Common myeloid progenitor, CD34-positive (primary cell): ENCODE measurements around the gene SLC17A9.

Experiments used
- CTCF ChIA-PET: fragments of 350-600 bp; sonication (Branson Sonifier 250); formaldehyde crosslinking; loops from one replicate; lab custom pipeline; 2021; ENCODE audit warnings: antibody characterized with exemption; lab: Charles Lee
- POLR2A ChIA-PET: fragments of 350-600 bp; sonication (Branson Sonifier 250); formaldehyde crosslinking; loops from one replicate; lab custom pipeline; 2021; ENCODE audit warnings: antibody characterized with exemption; lab: Charles Lee
- DNase-seq, 3 donors: peaks; one replicate each; pipeline versions ENCODE4 v3.0.0 to v3.0.0-alpha.2; 2013
- H3K27ac ChIP-seq, 2 experiments: 1 replicate in 1 of 2; 2 replicates in 1 of 2; pipeline ENCODE4 v1.7.0; 2013; ENCODE audit warnings: inconsistent platforms in 2 of 2, low read length in 2 of 2, mild to moderate bottlenecking in 2 of 2, low read depth in 1 of 2, moderate library complexity in 1 of 2; ENCODE audit not compliant: severe bottlenecking in 2 of 2, insufficient read depth in 1 of 2, poor library complexity in 1 of 2
- H3K27me3 ChIP-seq, 5 experiments: replicated peaks in 2 of 5; 1 replicate in 3 of 5; 2 replicates in 2 of 5; pipeline versions ENCODE4 v1.6.1 to v1.7.0; 2013; ENCODE audit warnings: low read length in 4 of 5, mild to moderate bottlenecking in 2 of 5, moderate library complexity in 2 of 5, inconsistent platforms in 1 of 5; ENCODE audit not compliant: insufficient read depth in 5 of 5, control insufficient read depth in 4 of 5
- H3K36me3 ChIP-seq, 4 experiments: 1 replicate in 2 of 4; 2 replicates in 2 of 4; pipeline versions ENCODE4 v1.6.1 to v1.7.0; 2013; ENCODE audit warnings: low read length in 3 of 4, control low read depth in 1 of 4, mild to moderate bottlenecking in 1 of 4; ENCODE audit not compliant: control insufficient read depth in 4 of 4, insufficient read depth in 4 of 4
- H3K4me1 ChIP-seq, 4 experiments: 1 replicate in 3 of 4; 2 replicates in 1 of 4; pipeline versions ENCODE4 v1.6.1 to v1.7.1; 2013; ENCODE audit warnings: low read length in 3 of 4, mild to moderate bottlenecking in 3 of 4, control low read depth in 1 of 4, inconsistent platforms in 1 of 4, moderate library complexity in 1 of 4; ENCODE audit not compliant: control insufficient read depth in 4 of 4, insufficient read depth in 4 of 4; ENCODE audit errors: control extremely low read depth in 1 of 4
- H3K4me3 ChIP-seq, 7 experiments: 1 replicate in 4 of 7; 2 replicates in 3 of 7; pipeline versions ENCODE4 v1.5.1 to v1.7.0; 2013; ENCODE audit warnings: mild to moderate bottlenecking in 7 of 7, low read length in 6 of 7, moderate library complexity in 6 of 7, inconsistent platforms in 2 of 7, low read depth in 2 of 7, control low read depth in 1 of 7; ENCODE audit not compliant: insufficient read depth in 4 of 7, control insufficient read depth in 1 of 7; ENCODE audit errors: extremely low read depth in 1 of 7
- H3K9me3 ChIP-seq, 5 experiments: 1 replicate in 4 of 5; 2 replicates in 1 of 5; pipeline versions ENCODE4 v1.6.1 to v1.7.1; 2013; ENCODE audit warnings: low read length in 4 of 5, mild to moderate bottlenecking in 2 of 5, inconsistent platforms in 1 of 5, low read depth in 1 of 5, moderate library complexity in 1 of 5; ENCODE audit not compliant: control insufficient read depth in 4 of 5, insufficient read depth in 2 of 5; ENCODE audit errors: control extremely low read depth in 1 of 5
- WGBS: methylation state at CpG from one replicate; pipeline ENCODE4 v1.1.5; 2013; ENCODE audit not compliant: insufficient coverage; 5-methylcytosine and 5-hydroxymethylcytosine counted together

SLC17A9 gene

DNA sequence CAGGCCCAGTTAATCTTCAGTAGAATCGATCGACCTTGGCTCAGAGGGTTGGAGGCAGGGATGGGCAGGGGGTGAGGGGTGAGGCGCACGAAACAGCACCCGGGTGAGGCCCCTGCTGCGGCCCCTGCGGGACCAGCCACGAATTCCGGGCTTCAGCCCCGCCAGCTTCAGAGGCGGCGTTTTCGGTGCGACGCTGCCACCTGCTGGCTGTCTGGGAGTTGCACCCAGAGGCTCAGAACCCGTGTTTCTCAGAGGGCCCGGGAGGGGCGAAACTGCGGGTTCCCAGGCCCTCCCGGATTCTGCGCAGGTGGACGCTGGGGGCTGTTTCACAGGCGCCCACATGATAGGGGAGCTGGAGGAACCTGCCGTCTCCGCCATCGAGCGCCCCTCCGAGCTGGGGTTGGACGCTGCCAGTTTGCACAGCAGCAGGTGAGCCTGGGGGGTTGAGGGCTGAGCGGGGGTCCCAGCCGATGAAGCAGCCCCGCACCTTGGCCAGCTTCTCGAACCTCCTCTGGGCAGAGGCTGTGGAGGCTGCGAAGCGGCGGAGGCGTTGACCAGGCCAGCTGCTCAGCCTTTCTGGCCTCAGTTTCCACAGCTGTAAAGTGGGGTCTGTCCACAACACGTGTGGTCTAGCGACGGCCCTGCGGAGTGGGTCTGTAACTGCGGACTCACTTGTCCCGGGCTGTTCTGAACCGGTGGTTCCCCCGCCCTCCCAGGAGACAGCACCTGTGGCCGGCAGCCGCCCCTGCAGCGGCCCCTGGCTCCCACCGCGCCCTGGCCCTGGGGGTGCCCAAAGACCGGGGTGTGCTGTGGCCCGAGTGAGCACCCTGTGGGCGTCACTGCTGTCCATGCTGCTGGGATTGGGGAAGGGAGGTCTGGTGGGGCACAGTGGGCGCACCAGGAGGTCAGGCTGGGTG, 56.8 kb downstream of the SLC17A9 start:
- CTCF ChIA-PET = interaction anchor here (0.9 to 2.1 kb wide), 16 partner anchors 10 to 167 kb away, joined by 3 to 19 read pairs (median 4); no protein-coding TSS in a partner anchor
- H3K27ac ChIP-seq = no peak overlapping the region
- peaks cover 11 to 20% (median 17%) of the 10 kb centered on the region in 5 experiments for H3K9me3 ChIP-seq
- POLR2A ChIA-PET = interaction anchor here (1.1 to 1.4 kb wide), 2 partner anchors 29 to 39 kb away, joined by 3 to 8 read pairs; no protein-coding TSS in a partner anchor
- peaks cover 11 to 94% (median 46%) of the 10 kb centered on the region in 5 experiments for H3K27me3 ChIP-seq
- peak; percentile 77 to 87 (median 83) for DNase-seq
- 9% methylated on average over 52 of the region's 54 CpGs for WGBS
- H3K36me3 ChIP-seq = peaks cover 0 to 3% (median 0%) of the 10 kb centered on the region in 4 experiments
- H3K4me3 ChIP-seq = peak overlapping the region in 3 of 7 experiments; percentile 40 to 60 (median 45)
- peaks cover 0 to 62% (median 43%) of the 10 kb centered on the region in 4 experiments for H3K4me1 ChIP-seq

- peaks cover 0 to 55% (median 36%) of the 10 kb centered on the region in 4 experiments for H3K4me1 ChIP-seq
- CTCF ChIA-PET = interaction anchor here (0.9 to 2.1 kb wide), 9 partner anchors 16 to 142 kb away, joined by 3 to 19 read pairs (median 4); no protein-coding TSS in a partner anchor
- H3K27me3 ChIP-seq = peaks cover 11 to 94% (median 44%) of the 10 kb centered on the region in 5 experiments
- peak in 2 of 3 donors; percentile 92 to 94 for DNase-seq
- H3K27ac ChIP-seq = no peak overlapping the region
- H3K9me3 ChIP-seq = peaks cover 11 to 21% (median 17%) of the 10 kb centered on the region in 5 experiments
- POLR2A ChIA-PET = no interaction called here
- peaks cover 0 to 3% (median 0%) of the 10 kb centered on the region in 4 experiments for H3K36me3 ChIP-seq
- 10% methylated on average over 27 of the region's 30 CpGs for WGBS
- H3K4me3 ChIP-seq = peak overlapping the region in 4 of 7 experiments; percentile 23 to 63 (median 59)
Observed at GRCh38 chr20:63009988-63010769, 57.7 kb downstream of the SLC17A9 start.

DNA sequence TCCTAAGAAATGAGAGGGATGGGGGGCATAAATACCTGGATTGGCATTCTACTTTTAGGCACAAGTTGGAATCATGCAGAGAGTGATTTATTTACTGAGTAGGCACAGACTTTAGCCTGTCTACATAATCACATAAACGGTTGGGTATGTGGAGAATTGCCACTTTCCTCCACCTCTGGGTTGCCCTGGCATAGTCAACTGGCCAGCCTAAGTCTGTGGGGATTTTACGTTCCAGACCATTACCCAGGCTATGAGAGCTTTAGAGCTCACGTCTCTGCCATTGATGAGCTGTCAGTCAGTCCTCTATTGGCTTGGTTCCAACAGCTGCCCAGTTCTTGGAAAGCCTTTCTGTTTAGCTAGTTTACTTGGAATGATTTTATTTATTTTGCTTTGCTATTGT, 59.3 kb downstream of the SLC17A9 start:
- ChIA-PET POLR2A (no interaction called here), CTCF (interaction anchor here (0.9 to 1.3 kb wide), 4 partner anchors 11 to 127 kb away, joined by 3 to 4 read pairs (median 3); no protein-coding TSS in a partner anchor)
- Histone ChIP-seq H3K36me3 (peaks cover 0 to 3% (median 0%) of the 10 kb centered on the region in 4 experiments), H3K9me3 (peaks cover 11 to 22% (median 17%) of the 10 kb centered on the region in 5 experiments), H3K27me3 (peaks cover 11 to 94% (median 46%) of the 10 kb centered on the region in 5 experiments), H3K4me1 (peaks cover 0 to 40% (median 29%) of the 10 kb centered on the region in 4 experiments), H3K27ac (no peak overlapping the region), H3K4me3 (no peak overlapping the region)
- no peak for DNase-seq
- WGBS = 81% methylated on average over 3 of the region's 3 CpGs

DNA sequence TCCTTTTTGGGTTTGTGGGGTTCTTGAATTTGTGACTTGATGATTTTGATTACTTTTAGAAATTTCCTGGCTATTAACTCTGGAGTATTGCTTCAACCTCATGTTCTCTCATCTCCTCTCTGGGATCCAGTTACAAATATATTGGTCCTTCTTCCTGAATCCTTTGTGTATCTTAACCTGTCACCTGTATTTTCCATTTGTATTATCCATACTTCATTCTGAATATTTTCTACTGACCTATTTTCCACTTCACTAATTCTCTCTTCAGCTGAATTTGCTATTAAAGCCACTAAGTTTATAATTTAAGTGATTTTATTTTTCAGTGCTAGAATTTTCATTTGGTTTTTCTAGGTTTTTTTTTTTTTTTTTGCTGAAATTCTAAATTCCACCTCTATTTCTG, 60.7 kb downstream of the SLC17A9 start:
- ChIA-PET CTCF (no interaction called here), POLR2A (no interaction called here)
- peaks cover 0 to 26% (median 22%) of the 10 kb centered on the region in 4 experiments for H3K4me1 ChIP-seq
- peaks cover 11 to 22% (median 17%) of the 10 kb centered on the region in 5 experiments for H3K9me3 ChIP-seq
- peaks cover 0 to 3% (median 0%) of the 10 kb centered on the region in 4 experiments for H3K36me3 ChIP-seq
- H3K27me3 ChIP-seq = peaks cover 11 to 94% (median 39%) of the 10 kb centered on the region in 5 experiments
- no peak overlapping the region for H3K27ac ChIP-seq
- no peak overlapping the region for H3K4me3 ChIP-seq
- no peak for DNase-seq

GRCh38 chr20:63014287-63014686, 61.8 kb downstream of the SLC17A9 start:
- Histone ChIP-seq H3K36me3 (peaks cover 0 to 3% (median 0%) of the 10 kb centered on the region in 4 experiments), H3K27me3 (peaks cover 11 to 89% (median 33%) of the 10 kb centered on the region in 5 experiments), H3K9me3 (peaks cover 11 to 22% (median 17%) of the 10 kb centered on the region in 5 experiments), H3K4me1 (peaks cover 0 to 16% (median 13%) of the 10 kb centered on the region in 4 experiments), H3K4me3 (no peak overlapping the region), H3K27ac (no peak overlapping the region)
- ChIA-PET POLR2A (no interaction called here), CTCF (no interaction called here)
- 29% methylated on average over 5 of the region's 12 CpGs for WGBS
- DNase-seq = no peak

- DNase-seq = peak in 1 of 3 donors; percentile 6
- Histone ChIP-seq H3K4me3 (no peak overlapping the region), H3K4me1 (peaks cover 0 to 12% (median 8%) of the 10 kb centered on the region in 4 experiments), H3K36me3 (peaks cover 0 to 3% (median 0%) of the 10 kb centered on the region in 4 experiments), H3K27me3 (peaks cover 11 to 85% (median 30%) of the 10 kb centered on the region in 5 experiments), H3K9me3 (peaks cover 11 to 22% (median 17%) of the 10 kb centered on the region in 5 experiments), H3K27ac (no peak overlapping the region)
- POLR2A ChIA-PET = no interaction called here
- WGBS = 18% methylated on average over 7 of the region's 11 CpGs
- CTCF ChIA-PET = no interaction called here
Observed at GRCh38 chr20:63014710-63015109, 62.2 kb downstream of the SLC17A9 start.
